Spleen (tissue), 11 donors: ENCODE data around the gene SNRNP70. TPM values are rescaled to one million over a fixed set of nuclear protein-coding genes. Genes with fewer than 3 reads are reported as not detected.

Source experiments
- DNase-seq: peaks from one replicate; pipeline ENCODE4 v3.0.0-alpha.2; 2020
- H3K27ac ChIP-seq, 8 donors: fragments of 200-600 bp; sonication (generic) in 7 of 8; 1 replicate in 4 of 8; 2 replicates in 4 of 8; pipeline versions ENCODE4 v1.5.0 to v1.8.0; 2016 to 2021; ENCODE audit warnings: inconsistent platforms in 4 of 8, mild to moderate bottlenecking in 4 of 8, moderate library complexity in 1 of 8
- H3K27me3 ChIP-seq, 7 donors: fragments of 200-600 bp; sonication (generic) in 6 of 7; replicated peaks in 1 of 7; 1 replicate in 4 of 7; 2 replicates in 3 of 7; pipeline versions ENCODE4 v1.5.0 to v1.8.0; 2016 to 2021; ENCODE audit warnings: inconsistent platforms in 3 of 7, mild to moderate bottlenecking in 1 of 7
- H3K36me3 ChIP-seq, 6 donors: fragments of 200-600 bp; sonication (generic) in 5 of 6; 1 replicate in 4 of 6; 2 replicates in 2 of 6; pipeline versions ENCODE4 v1.5.0 to v1.8.0; 2016 to 2021; ENCODE audit warnings: inconsistent platforms in 2 of 6
- H3K4me1 ChIP-seq, 6 donors: fragments of 200-600 bp; sonication (generic) in 5 of 6; 1 replicate in 3 of 6; 2 replicates in 3 of 6; pipeline versions ENCODE4 v1.5.0 to v1.8.0; 2016 to 2021; ENCODE audit warnings: inconsistent platforms in 3 of 6
- H3K4me3 ChIP-seq, 8 donors: fragments of 200-600 bp; sonication (generic) in 7 of 8; 1 replicate in 4 of 8; 2 replicates in 4 of 8; pipeline versions ENCODE4 v1.5.0 to v1.8.0; 2016 to 2021; ENCODE audit warnings: inconsistent platforms in 4 of 8, mild to moderate bottlenecking in 4 of 8, moderate library complexity in 2 of 8
- H3K9me3 ChIP-seq, 8 donors: fragments of 200-600 bp; sonication (generic) in 7 of 8; 1 replicate in 4 of 8; 2 replicates in 4 of 8; pipeline versions ENCODE4 v1.5.0 to v1.8.0; 2016 to 2021; ENCODE audit warnings: inconsistent platforms in 4 of 8
- CTCF ChIP-seq, 11 experiments: fragments of 200-600 bp in 7 of 11; fragments of 450-650 bp in 4 of 11; sonication (generic) in 4 of 11; IDR thresholded peaks in 8 of 11; conservative IDR thresholded peaks in 3 of 11; 1 replicate in 7 of 11; 2 replicates in 4 of 11; pipeline versions ENCODE4 v1.4.0 to v1.8.0; 2016 to 2021; ENCODE audit warnings: antibody characterized with exemption in 11 of 11, inconsistent platforms in 4 of 11, mild to moderate bottlenecking in 1 of 11
- POLR2A ChIP-seq, 3 donors: fragments of 450-650 bp; IDR thresholded peaks; one replicate each; pipeline ENCODE4 v1.5.1; 2017; ENCODE audit warnings: antibody characterized with exemption in 3 of 3, mild to moderate bottlenecking in 1 of 3
- POLR2AphosphoS5 ChIP-seq, 3 donors: sonication (generic); formaldehyde crosslinking; IDR thresholded peaks; one replicate each; pipeline ENCODE4 v1.5.1; 2017; ENCODE audit warnings: antibody characterized with exemption in 3 of 3
- WGBS, 5 donors: extraction: QIAGEN DNeasy Blood & Tissue Kit in 3 of 5; methylation state at CpG; one replicate each; pipeline versions ENCODE4 v1.1.5 to v1.1.7; 2013 to 2018; 5-methylcytosine and 5-hydroxymethylcytosine counted together
- intact Hi-C: fragments of 100-400 bp; cut with DNase I; formaldehyde crosslinking; loops from one replicate; pipeline ENCODE4 v1.15.0; 2023; ENCODE audit warnings: low total_unique reads
- polyA plus RNA-seq, 3 donors: library from polyadenylated mRNA; stranded (reverse); fragments of 200-250 nt; gene quantifications; one replicate each; pipeline ENCODE4 v1.2.1, GENCODE V29; 2013
- total RNA-seq, 7 donors: library from RNA; depleted of rRNA in 3 of 7; stranded (reverse); fragments of >200 nt in 3 of 7; fragmentation: NEBNext Ultra II Directional in 4 of 7; extraction: Animal tissue kit (Norgen Biotek cat#: 25700) in 4 of 7; gene quantifications; one replicate each; pipeline versions ENCODE4 v1.1.0 to v1.2.1, GENCODE V29; 2016 to 2021
- donor health status: healthy with polysubstance abuse.
- donor health status: DM: no; HTN: no; CAD: no; lungs with moderate emphysema.
- donor health status: DM: no; HTN: no; CAD: no.
- donor health status: Bipolar disorder and iron deficiency.
- donor health status: healthy.
- donor health status: DM: no; HTN: no; CAD: no.
- donor health status: DM: yes; HTN: yes; CAD: no.

The SNRNP70 gene
- total and polyA plus RNA-seq, 10 donors: 198 to 559 (median 272) TPM

DNA sequence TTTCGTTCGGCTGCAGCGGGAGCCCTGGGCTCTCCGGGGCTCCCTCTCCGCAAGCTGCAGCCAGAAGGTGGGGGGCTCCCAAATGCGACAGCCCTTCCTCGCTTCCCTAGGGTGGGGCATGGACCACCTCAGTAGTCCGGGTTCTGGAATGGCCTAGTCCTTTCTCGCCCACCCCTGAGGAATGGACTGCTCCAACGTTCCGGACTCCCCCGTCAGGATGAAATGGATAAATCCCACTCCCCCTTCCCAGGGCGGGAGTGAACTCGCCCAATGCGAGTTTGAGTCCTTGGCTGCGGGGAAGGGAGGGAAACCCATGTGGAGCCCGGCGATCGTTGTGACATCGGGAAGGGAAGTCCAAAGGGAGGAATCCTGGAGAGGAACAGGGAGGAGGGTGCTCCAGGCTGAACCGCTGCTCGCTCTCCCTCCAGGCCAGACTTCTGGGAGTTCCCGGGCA is 64.4 kb downstream of the SNRNP70 start:
- peaks cover 16 to 57% (median 50%) of the 10 kb centered on the region in 6 donors for H3K4me1 ChIP-seq

DNA sequence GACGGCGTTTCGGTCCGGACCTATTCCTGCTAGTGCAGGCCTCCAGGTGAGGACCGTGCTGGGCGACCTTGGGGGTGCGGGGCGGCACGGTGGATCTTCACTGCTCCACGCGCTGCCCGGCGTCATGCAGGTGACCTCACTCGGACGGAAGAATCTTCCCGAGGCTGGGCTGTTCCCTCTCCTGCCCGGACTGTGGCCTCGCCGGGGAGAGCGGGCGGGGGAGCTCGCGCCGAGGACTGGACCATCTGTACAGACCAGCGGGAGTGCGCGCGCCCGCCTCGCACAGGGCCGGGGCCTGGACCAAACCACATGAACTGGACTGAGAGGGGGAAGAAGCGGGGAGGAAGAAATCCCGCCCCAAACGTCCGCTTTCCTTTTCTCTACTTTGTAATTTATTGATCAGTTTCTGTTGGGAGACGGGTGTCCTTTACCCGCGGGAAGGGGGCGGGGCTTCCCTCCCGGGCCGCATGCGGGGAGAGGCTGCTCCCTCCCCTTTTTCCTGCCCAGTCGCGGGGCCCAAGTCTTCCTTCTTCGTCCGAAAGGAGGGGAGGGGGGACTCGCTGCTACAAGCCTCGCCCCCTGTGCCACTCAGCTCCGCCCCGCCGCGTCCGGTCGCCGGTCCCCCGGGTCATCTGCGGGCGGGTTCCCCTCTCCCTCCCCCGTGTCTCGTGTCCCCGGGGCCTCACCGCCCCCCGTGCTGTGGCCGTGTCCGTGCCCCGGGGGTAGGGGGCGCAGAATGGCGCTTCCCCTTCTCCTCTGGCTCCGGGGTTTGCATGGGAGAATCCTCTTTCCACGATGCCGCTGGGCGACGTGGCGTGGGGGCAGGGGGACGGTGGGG is 65.1 kb downstream of the SNRNP70 start:
- WGBS, 5 donors: 0 to 2% (median 1%) methylated on average over 32 to 74 of the region's 75 CpGs
- Histone ChIP-seq H3K36me3 (no peaks in the 10 kb centered on the region), H3K4me3 (peak overlapping the region; percentile 44 to 75 (median 60)), H3K9me3 (peaks cover 0 to 6% (median 0%) of the 10 kb centered on the region in 8 donors), H3K27me3 (peaks cover 0 to 81% (median 34%) of the 10 kb centered on the region in 7 donors), H3K4me1 (peaks cover 16 to 61% (median 50%) of the 10 kb centered on the region in 6 donors), H3K27ac (peak overlapping the region in 7 of 8 donors; percentile 60 to 76 (median 70))
- peak; percentile 88 for DNase-seq
- intact Hi-C loops: no loop called here
- TF ChIP-seq POLR2A (IDR thresholded peaks at IDR 0.05) (no peak), POLR2AphosphoS5 (IDR thresholded peaks at IDR 0.05) (peak in 2 of 3 donors; percentile 50 to 64), CTCF (IDR thresholded peaks at IDR 0.05 in 8 of 11, conservative IDR thresholded peaks at IDR 0.05 in 3 of 11) (peak in 1 of 11 experiments; percentile 9)

More for the DNA sequence above, 64.4 kb downstream of the SNRNP70 start:
- 1 to 2% (median 2%) methylated on average over 19 to 23 of the region's 23 CpGs for WGBS, 5 donors
- TF ChIP-seq POLR2A (IDR thresholded peaks at IDR 0.05) (no peak), POLR2AphosphoS5 (IDR thresholded peaks at IDR 0.05) (peak in 1 of 3 donors; percentile 6)
- H3K36me3 ChIP-seq: no peaks in the 10 kb centered on the region
- DNase-seq: no peak
- peaks cover 0 to 6% (median 0%) of the 10 kb centered on the region in 8 donors for H3K9me3 ChIP-seq
- peaks cover 0 to 87% (median 34%) of the 10 kb centered on the region in 7 donors for H3K27me3 ChIP-seq
- peak overlapping the region in 7 of 8 donors; percentile 60 to 76 (median 70) for H3K27ac ChIP-seq
- peak overlapping the region; percentile 44 to 75 (median 60) for H3K4me3 ChIP-seq
- intact Hi-C loops: loop anchor here (10.0 kb wide), 1 partner anchor 55 kb away; no protein-coding TSS in a partner anchor

- Histone ChIP-seq H3K27me3 (peaks cover 0 to 78% (median 30%) of the 10 kb centered on the region in 7 donors), H3K27ac (peak overlapping the region in 7 of 8 donors; percentile 10 to 76 (median 70)), H3K36me3 (no peaks in the 10 kb centered on the region), H3K4me3 (peak overlapping the region; percentile 44 to 75 (median 60)), H3K4me1 (peaks cover 16 to 56% (median 44%) of the 10 kb centered on the region in 6 donors), H3K9me3 (peaks cover 0 to 6% (median 0%) of the 10 kb centered on the region in 8 donors)
- intact Hi-C loops: no loop called here
- TF ChIP-seq POLR2A (IDR thresholded peaks at IDR 0.05) (no peak), POLR2AphosphoS5 (IDR thresholded peaks at IDR 0.05) (no peak), CTCF (IDR thresholded peaks at IDR 0.05 in 8 of 11, conservative IDR thresholded peaks at IDR 0.05 in 3 of 11) (no peak)
- WGBS, 5 donors: 7 to 17% (median 8%) methylated on average over 14 to 16 of the region's 16 CpGs
- no peak for DNase-seq
These were observed 65.6 kb downstream of the SNRNP70 start for GRCh38 chr19:49150944-49151243.

DNA sequence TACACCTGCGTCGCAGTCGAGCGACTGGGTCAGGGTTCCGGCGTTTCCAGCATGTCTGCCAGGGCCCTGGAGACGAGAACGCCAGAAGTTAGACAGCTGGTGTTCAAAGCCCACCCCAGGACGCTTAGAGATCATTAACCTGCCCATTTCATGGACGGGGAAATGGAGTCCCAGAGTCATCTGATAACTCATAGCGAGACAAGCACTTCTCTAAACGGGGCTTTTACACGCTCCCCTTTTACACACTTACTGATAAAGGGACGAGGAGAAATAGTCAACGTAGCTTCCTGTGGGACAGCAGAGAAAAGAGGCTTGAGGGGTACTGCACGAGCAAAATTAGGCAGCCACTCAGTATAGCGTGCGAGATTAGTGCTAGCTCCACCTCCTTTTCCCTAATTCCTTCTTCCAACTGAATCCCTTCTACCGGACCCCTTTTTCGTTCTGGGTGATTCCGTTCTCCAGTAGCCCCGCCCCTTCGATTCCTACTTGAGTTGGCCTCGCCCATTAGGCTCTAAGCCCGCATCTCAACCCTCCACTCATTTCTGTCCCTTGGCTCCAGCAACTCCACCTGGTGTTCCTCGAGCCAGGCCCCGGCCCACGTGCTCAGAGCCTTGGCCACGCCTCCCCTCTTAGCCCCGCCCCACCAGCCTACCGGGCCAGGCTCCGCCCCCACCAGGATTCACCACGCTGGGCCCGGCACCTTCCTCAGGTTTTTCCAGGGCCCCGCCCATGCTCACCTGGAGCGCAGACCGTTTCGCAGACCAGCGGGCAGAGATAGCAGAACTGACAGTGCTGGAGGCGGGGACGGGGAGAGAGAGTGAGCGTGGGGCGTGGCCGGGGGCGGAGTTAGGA is 66.2 kb downstream of the SNRNP70 start:
- intact Hi-C loops: no loop called here
- WGBS, 5 donors: 9 to 14% (median 12%) methylated on average over 41 to 45 of the region's 45 CpGs
- Histone ChIP-seq H3K4me3 (peak overlapping the region in 3 of 8 donors; percentile 60 to 75 (median 64)), H3K36me3 (no peaks in the 10 kb centered on the region), H3K9me3 (peaks cover 0 to 6% (median 0%) of the 10 kb centered on the region in 8 donors), H3K27ac (peak overlapping the region in 2 of 8 donors; percentile 70 to 76), H3K4me1 (peaks cover 16 to 51% (median 40%) of the 10 kb centered on the region in 6 donors), H3K27me3 (peaks cover 0 to 75% (median 26%) of the 10 kb centered on the region in 7 donors)
- no peak for DNase-seq
- TF ChIP-seq CTCF (IDR thresholded peaks at IDR 0.05 in 8 of 11, conservative IDR thresholded peaks at IDR 0.05 in 3 of 11): no peak
- TF ChIP-seq POLR2A (IDR thresholded peaks at IDR 0.05): no peak
- TF ChIP-seq POLR2AphosphoS5 (IDR thresholded peaks at IDR 0.05): peak in 1 of 3 donors; percentile 15
